ENCODE results near the gene TIMELESS.

The TIMELESS gene

GRCh38 chr12:56431850-56432249 is 17.4 kb downstream of the TIMELESS start:
- Histone ChIP-seq H3K4me2 (no peak overlapping the region), H3K27me3 (no peaks in the 10 kb centered on the region), H3K4me3 (no peak overlapping the region), H3K27ac (no peak overlapping the region), H3K9me3 (no peaks in the 10 kb centered on the region), H4K20me1 (no peaks in the 10 kb centered on the region), H3K36me3 (peaks cover 80% of the 10 kb centered on the region), H3K4me1 (peaks cover 10% of the 10 kb centered on the region), H3K9ac (0 out of 2 replicates have a peak overlapping the region, but pooled peaks have one; percentile 32)
- TF ChIP-seq Cebpa-rat (IDR thresholded peaks at IDR 0.05): no peak

GRCh38 chr12:56431288-56431687 is 17.9 kb downstream of the TIMELESS start:
- Histone ChIP-seq H3K9ac (no peak overlapping the region), H3K4me2 (no peak overlapping the region), H3K27me3 (no peaks in the 10 kb centered on the region), H4K20me1 (no peaks in the 10 kb centered on the region), H3K36me3 (peaks cover 85% of the 10 kb centered on the region), H3K27ac (no peak overlapping the region), H3K4me3 (no peak overlapping the region), H3K9me3 (no peaks in the 10 kb centered on the region), H3K4me1 (peaks cover 10% of the 10 kb centered on the region)
- no peak for TF ChIP-seq Cebpa-rat (IDR thresholded peaks at IDR 0.05)

- no peak overlapping the region for H3K4me3 ChIP-seq
- H3K4me1 ChIP-seq: no peaks in the 10 kb centered on the region
- H4K20me1 ChIP-seq: no peaks in the 10 kb centered on the region
- TF ChIP-seq Cebpa-rat (IDR thresholded peaks at IDR 0.05): no peak
- H3K9me3 ChIP-seq: no peaks in the 10 kb centered on the region
- no peak overlapping the region for H3K9ac ChIP-seq
- no peak overlapping the region for H3K27ac ChIP-seq
- H3K27me3 ChIP-seq: no peaks in the 10 kb centered on the region
- H3K36me3 ChIP-seq: peaks cover 98% of the 10 kb centered on the region
- H3K4me2 ChIP-seq: no peak overlapping the region
Measured at GRCh38 chr12:56425940-56426438, 23.2 kb downstream of the TIMELESS start.

- H3K4me2 ChIP-seq: no peak overlapping the region
- peaks cover 98% of the 10 kb centered on the region for H3K36me3 ChIP-seq
- no peaks in the 10 kb centered on the region for H3K27me3 ChIP-seq
- H3K9me3 ChIP-seq: no peaks in the 10 kb centered on the region
- no peak overlapping the region for H3K4me3 ChIP-seq
- H4K20me1 ChIP-seq: no peaks in the 10 kb centered on the region
- no peak overlapping the region for H3K27ac ChIP-seq
- H3K9ac ChIP-seq: no peak overlapping the region
- no peak for TF ChIP-seq Cebpa-rat (IDR thresholded peaks at IDR 0.05)
- H3K4me1 ChIP-seq: no peaks in the 10 kb centered on the region
Measured at GRCh38 chr12:56425193-56425592, 24.0 kb downstream of the TIMELESS start.

GRCh38 chr12:56420411-56420810 is 28.8 kb downstream of the TIMELESS start:
- peak; percentile 31; the same call in 1 of the 2 replicates for TF ChIP-seq Cebpa-rat (IDR thresholded peaks at IDR 0.05)
- Histone ChIP-seq H3K4me3 (no peak overlapping the region), H3K36me3 (peaks cover 98% of the 10 kb centered on the region), H3K4me2 (no peak overlapping the region), H4K20me1 (no peaks in the 10 kb centered on the region), H3K27ac (no peak overlapping the region), H3K27me3 (no peaks in the 10 kb centered on the region), H3K4me1 (no peaks in the 10 kb centered on the region), H3K9ac (no peak overlapping the region), H3K9me3 (no peaks in the 10 kb centered on the region)

- Histone ChIP-seq H3K27me3 (no peaks in the 10 kb centered on the region), H3K4me2 (no peak overlapping the region), H3K27ac (no peak overlapping the region), H3K36me3 (peaks cover 97% of the 10 kb centered on the region), H3K9ac (no peak overlapping the region), H3K4me1 (no peaks in the 10 kb centered on the region), H3K9me3 (no peaks in the 10 kb centered on the region), H4K20me1 (no peaks in the 10 kb centered on the region), H3K4me3 (no peak overlapping the region)
- TF ChIP-seq Cebpa-rat (IDR thresholded peaks at IDR 0.05): no peak
Measured at GRCh38 chr12:56417739-56418138, 31.5 kb downstream of the TIMELESS start.

GRCh38 chr12:56414401-56414800 is 34.8 kb downstream of the TIMELESS start:
- no peak overlapping the region for H3K4me3 ChIP-seq
- no peak overlapping the region for H3K27ac ChIP-seq
- no peak overlapping the region for H3K9ac ChIP-seq
- peaks cover 68% of the 10 kb centered on the region for H3K36me3 ChIP-seq
- no peaks in the 10 kb centered on the region for H3K27me3 ChIP-seq
- no peaks in the 10 kb centered on the region for H3K4me1 ChIP-seq
- no peaks in the 10 kb centered on the region for H4K20me1 ChIP-seq
- TF ChIP-seq Cebpa-rat (IDR thresholded peaks at IDR 0.05): no peak
- H3K9me3 ChIP-seq: no peaks in the 10 kb centered on the region
- H3K4me2 ChIP-seq: no peak overlapping the region

- H3K4me2 ChIP-seq: no peak overlapping the region
- no peak for TF ChIP-seq Cebpa-rat (IDR thresholded peaks at IDR 0.05)
- no peaks in the 10 kb centered on the region for H3K27me3 ChIP-seq
- H3K4me1 ChIP-seq: no peaks in the 10 kb centered on the region
- H3K27ac ChIP-seq: no peak overlapping the region
- H4K20me1 ChIP-seq: no peaks in the 10 kb centered on the region
- H3K36me3 ChIP-seq: peaks cover 58% of the 10 kb centered on the region
- H3K9me3 ChIP-seq: no peaks in the 10 kb centered on the region
- H3K9ac ChIP-seq: no peak overlapping the region
- H3K4me3 ChIP-seq: no peak overlapping the region
Measured at GRCh38 chr12:56413392-56413791, 35.8 kb downstream of the TIMELESS start.

GRCh38 chr12:56411781-56412639 is 37.2 kb downstream of the TIMELESS start:
- no peaks in the 10 kb centered on the region for H3K27me3 ChIP-seq
- H3K4me3 ChIP-seq: no peak overlapping the region
- H3K9me3 ChIP-seq: no peaks in the 10 kb centered on the region
- no peaks in the 10 kb centered on the region for H4K20me1 ChIP-seq
- peaks cover 44% of the 10 kb centered on the region for H3K36me3 ChIP-seq
- H3K9ac ChIP-seq: no peak overlapping the region
- H3K4me1 ChIP-seq: no peaks in the 10 kb centered on the region
- no peak for TF ChIP-seq Cebpa-rat (IDR thresholded peaks at IDR 0.05)
- H3K27ac ChIP-seq: no peak overlapping the region
- H3K4me2 ChIP-seq: no peak overlapping the region

GRCh38 chr12:56410768-56411167 is 38.5 kb downstream of the TIMELESS start:
- no peaks in the 10 kb centered on the region for H3K27me3 ChIP-seq
- no peak for TF ChIP-seq Cebpa-rat (IDR thresholded peaks at IDR 0.05)
- H3K9ac ChIP-seq: no peak overlapping the region
- H3K9me3 ChIP-seq: no peaks in the 10 kb centered on the region
- no peaks in the 10 kb centered on the region for H4K20me1 ChIP-seq
- H3K4me1 ChIP-seq: no peaks in the 10 kb centered on the region
- no peak overlapping the region for H3K27ac ChIP-seq
- H3K4me2 ChIP-seq: no peak overlapping the region
- H3K4me3 ChIP-seq: no peak overlapping the region
- peaks cover 31% of the 10 kb centered on the region for H3K36me3 ChIP-seq
